HK-2 (cell line): Measurements from ENCODE around the gene NDUFS8.

Experiments
- DNase-seq: peaks from one replicate; pipeline ENCODE4 v3.0.0-alpha.2; 2018; ENCODE audit not compliant: unreplicated experiment

The NDUFS8 gene

DNA sequence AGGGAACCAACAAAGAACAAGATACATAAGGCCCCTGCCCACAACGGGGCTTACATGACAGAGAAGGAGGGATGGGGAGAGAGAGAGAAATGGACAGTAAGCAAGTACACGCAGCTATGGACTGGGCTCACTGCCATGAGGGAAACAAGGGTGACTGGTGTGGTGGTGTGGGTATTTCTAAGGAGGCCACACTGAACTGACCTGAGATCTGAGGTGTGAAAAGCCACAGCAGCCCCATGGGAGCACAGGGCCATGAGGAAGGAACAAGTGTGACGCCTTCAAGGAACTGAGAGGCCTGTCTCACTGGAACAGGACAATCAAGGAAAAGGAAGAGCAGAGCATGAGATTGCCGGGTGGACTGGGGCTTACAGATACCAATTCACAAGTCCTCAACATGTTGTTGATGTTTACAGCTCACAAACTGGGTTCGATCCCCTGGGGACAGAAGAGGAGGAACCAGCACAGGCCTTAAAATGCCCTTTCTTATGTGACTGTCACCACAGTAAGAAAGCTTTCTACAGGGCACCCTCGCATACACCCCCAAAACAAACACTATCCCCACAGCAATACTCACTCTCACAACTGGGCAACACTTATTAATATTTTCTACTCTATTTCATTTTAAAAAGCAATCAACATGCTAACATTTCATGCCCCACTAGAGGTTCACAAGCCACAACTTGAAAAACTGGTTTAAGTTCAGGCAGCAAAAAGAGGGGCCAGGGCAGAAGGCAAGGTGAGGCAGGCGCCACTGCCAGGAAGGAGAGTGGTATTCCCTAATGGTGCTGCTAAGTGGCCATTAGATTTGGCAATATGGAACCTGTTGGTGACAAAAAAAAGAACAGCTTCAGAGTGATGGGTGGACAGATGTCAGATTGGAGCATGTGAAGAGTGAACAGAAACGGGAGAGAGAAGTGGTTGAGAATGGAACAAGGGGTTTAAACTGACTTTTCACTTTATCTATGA is 47.4 kb downstream of the NDUFS8 start:
- DNase-seq: no peak

- DNase-seq: no peak
These were observed 50.4 kb downstream of the NDUFS8 start for GRCh38 chr11:68080860-68081259.

- no peak for DNase-seq
These were observed 51.2 kb downstream of the NDUFS8 start for GRCh38 chr11:68081691-68082090.

GRCh38 chr11:68082481-68082880 is 52.0 kb downstream of the NDUFS8 start:
- no peak for DNase-seq

- DNase-seq: no peak
These were observed 53.0 kb downstream of the NDUFS8 start for GRCh38 chr11:68083517-68083916.
